ENCODE results near the gene NEDD9.

NEDD9 gene

DNA sequence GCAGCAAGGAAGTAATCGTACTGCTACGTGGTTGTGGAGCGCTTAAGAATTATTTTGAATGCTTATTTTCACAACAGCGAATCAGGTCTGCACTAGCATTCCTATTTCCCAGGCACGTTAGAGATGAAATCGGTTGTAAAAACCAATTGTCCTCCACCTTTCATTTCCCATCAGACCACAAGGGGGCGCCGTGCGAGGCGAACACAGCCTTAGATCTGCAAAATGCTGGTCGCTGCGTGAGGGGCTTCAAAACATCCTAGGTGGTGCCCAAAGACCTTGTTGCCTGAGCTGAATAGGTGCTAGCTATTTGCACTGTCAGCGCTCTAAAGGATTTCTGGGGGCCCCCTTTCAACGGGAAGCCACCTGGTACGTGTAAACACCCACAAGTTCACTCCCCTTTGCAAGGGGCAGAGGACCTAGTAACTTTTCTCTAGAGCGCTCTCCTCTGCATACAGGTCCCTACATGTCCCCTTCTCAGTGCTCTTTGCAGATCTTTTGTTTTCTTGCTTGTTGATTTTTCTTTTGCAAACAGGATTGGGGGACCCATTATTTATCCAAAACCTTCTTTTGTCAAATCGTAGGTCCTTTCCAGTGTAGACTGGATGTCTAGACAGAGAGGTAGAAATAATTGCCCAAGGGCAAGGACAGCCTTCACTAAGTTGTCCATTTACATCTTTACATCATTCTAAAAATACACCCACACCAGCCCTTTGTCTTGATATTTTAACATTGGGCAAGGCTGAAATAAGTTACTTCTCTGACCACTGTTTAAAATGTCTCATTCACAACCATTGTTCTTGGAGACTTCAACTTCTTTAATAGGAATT is 59.8 kb downstream of the NEDD9 start:
- DNase-seq = peak; percentile 67 to 81

DNA sequence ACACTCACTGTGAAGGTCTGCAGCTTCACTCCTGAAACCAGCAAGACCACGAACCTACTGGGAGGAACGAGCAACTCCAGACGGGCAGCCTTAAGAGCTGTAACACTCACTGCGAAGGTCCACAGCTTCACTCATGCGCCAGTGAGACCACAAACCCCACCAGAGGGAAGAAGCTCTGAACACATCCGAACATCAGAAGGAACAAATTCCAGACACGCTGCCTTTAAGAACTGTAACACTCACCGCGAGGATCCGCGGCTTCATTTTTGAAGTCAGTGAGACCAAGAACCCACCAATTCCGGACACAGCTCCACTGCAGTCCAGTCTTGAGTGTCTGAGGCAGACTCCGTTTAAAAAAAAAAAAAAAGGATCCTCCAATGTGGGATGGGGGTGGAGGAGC is 60.5 kb downstream of the NEDD9 start:
- DNase-seq = no peak

DNA sequence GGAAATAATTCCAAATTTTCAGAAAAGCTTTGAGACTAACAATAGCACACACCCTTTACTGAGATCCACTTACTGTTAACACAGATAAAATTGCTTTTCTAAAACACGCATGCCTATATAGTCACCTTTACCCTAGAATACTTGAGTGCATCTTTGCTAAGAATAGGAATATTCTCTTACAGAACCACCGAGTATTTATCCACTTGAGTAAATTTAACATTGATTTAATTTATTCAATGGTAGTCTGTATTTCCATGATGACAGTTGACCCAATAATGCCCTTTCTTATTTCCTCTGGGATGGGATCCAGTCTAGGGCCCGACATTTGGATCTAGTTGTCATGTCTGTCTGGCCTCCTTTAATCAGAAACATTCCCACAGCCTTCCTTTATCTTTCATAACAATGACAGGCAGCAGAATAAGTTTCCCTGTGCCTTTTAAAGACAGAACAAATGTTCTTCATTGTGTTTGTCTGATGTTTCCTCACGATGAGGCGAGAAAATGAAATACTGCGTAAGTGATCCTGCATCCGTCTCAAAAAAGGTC is 64.3 kb downstream of the NEDD9 start:
- DNase-seq = no peak

DNA sequence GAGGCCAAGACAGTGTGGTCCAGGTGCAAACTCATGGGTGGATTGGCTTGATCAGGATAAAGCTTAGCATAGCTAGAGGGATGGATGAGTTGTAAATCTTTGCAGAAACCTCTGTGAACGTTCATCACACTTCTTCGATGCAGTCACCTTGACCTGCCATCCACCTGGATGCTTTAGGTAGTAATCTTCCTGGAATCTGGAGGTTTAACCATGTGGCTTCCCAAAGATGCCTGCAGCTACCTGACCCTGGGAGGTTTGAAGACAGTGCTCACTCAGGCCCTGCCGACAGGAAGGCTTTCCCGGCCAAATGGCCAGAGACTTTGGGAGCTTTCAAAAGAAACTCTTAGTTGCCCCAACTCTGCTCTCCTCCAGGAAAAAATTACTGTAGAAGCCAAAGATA is 65.5 kb downstream of the NEDD9 start:
- no peak for DNase-seq

DNA sequence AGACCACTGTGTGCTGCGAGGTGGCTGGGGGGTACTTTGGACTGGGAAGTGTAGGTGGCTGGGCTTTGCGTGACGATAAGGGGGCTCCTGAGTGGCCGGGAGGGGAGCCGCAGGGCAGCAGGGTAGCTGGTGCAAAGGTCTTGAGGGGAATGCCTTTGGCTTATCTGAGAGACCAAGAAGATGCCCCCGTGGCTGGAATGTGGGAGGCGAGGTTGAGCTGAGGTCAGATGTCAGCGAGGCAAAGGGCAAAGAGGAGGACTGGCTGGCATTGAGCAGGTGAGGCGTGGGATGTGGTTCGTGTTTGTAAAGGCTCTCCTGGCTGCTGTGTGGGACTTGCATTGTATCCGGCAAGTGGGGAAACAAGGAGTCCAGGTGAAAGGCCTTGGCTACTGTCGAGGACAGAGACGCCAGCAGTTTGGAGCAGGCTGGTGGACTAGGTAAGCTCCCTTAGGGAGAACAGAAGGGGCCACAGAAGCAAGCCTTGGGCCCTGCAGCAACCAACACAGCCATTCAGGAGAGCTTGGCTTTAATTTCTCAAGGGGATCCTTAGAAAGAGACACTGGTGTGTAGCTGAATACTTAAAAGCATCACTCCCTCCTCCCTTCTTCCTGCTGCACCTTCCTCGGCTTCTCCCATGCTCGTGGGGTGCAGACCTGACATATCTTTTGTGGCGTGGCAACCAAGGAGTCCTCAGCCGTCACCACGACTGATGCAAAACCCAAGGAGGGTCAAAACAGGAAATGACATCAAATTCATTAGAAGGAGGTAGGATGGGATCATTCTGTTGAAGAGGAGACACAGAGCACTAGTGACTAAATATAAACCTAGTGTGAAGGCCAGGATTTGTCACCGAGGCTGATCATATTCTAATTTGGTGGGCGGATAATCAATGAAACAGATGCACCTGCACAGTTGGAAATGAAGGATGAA is 67.5 kb downstream of the NEDD9 start:
- no peak for DNase-seq

DNA sequence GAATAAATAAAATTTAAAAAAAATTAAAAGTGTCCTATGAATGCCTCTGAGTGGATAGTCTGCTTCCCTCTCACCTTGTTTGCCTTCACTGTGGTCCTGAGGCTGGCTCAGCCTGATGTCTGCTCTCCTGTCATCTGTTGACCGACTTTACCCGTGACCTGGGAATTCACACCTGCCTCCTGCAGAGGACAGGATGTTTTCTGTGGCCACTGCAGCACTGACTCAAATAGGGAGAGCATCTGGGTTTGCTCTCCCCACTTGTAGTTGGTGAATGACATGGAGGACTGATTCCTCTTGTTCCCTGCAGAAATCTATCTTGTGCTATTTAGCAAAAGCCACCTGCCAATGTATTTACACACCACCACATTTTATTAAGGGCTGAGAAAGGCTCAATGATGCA is 68.5 kb downstream of the NEDD9 start:
- no peak for DNase-seq

DNA sequence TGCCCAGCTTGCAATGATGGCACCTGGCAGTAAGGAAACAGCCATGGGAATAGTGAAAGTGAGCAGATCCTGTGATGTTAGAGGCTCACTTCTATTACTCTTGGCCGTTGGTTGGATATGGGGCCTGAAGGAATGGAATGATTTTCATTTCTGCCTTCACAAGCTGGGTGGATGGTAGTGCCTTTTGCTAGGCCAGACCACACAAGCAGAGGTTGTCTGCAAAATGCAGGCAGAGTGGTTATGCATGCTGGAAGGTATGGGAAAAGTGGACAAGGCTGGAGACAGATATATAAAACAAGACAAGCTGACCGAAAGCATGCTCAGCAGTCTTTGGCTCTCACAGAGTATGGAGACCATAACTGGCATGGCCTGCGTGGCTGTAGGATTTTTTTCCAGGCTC is 70.2 kb downstream of the NEDD9 start:
- no peak for DNase-seq

DNA sequence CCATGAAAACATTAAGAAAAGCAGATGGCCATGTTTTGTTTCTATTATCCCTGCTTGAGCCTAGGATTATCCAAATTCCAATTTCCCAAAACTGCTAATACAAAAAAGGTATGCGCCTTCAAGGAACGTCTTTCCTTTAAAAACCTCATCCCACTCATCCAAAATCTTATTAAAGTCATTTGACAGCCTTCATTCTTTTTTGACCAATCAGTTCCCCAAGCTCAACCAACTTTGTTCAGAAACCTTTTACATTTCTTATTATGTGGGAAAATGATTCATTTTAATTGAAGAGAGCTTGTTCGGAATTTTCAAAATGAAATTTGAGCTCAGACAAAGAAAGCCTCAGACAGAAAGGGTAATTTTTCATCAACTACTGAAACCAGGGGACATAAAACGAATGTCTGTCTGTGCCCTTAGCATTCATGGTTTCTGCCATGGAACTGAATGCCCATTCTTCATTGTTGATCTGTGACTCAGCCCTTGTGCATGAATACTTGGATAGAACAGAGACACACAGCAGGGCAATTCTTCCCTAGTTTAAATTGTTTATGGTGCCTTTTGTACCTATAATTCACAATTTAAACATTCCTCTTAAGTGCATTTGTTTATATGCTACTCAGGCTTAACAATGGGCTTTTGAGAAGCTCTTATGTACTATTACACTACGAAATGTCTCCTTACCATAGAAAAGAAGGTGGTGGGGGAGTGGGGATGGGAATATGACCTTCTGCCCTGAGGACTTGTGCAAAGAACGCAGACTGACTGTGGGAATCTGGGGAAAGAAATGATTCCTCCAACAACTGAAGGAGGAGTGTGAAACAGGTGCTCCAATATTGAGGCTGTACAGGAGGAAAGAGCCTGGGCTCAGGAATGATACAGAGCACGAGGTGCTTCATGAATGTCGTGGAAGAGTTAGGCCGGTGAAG is 71.2 kb downstream of the NEDD9 start:
- DNase-seq = no peak

DNA sequence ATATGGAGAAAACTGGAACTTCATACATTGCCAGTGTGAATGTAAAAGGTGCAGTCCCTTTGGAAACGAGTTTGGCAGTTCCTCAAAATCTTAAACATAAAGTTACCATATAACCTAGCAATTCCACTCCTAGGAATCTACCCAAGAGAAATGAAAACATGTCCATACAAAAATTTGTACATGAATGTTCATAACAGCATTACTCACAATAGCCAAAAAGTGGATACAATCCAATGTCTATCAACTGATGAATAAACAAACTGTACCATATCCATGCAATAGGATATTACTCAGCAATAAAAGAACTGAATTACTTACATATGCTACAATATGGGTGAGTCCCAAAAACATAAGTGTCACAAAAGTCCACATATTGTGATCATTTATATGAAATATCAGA is 72.3 kb downstream of the NEDD9 start:
- no peak for DNase-seq

DNA sequence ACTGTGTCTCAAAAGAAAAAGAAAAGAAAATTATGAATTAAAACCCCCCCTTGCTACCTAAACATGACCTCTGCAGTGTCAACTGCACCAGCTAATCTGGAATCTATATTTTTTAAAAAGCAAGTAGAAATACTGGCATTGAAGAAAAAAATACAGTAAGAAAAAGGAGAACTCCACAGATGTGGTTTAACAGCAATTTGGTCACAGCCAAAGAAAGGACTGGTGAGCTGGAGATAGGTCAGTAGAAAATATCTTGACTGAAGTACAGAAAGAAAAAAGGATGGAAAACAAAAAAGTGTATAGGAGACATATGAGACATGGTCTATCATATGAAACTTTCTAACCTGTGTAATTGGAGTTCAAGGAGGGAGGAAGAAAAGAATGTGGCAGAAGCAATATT is 76.9 kb downstream of the NEDD9 start:
- no peak for DNase-seq

DNA sequence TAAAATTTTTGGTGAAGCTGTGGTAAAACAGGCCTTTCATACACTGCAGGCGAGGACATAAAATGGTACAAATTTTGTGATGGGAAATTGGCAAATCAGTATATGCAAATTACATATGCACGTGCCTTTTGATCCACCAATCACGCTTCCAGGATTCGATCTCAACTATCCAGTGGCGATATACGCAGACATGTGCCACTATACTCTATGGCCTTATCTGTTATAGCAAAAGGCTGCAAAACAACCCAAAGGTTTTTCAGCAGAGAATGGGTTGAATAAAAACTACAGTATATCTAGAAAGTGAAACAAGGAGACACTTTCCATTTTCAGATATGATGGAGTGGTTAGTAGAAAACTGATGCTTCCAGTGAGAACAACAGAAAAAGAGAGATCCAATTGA is 79.0 kb downstream of the NEDD9 start:
- DNase-seq = no peak

DNA sequence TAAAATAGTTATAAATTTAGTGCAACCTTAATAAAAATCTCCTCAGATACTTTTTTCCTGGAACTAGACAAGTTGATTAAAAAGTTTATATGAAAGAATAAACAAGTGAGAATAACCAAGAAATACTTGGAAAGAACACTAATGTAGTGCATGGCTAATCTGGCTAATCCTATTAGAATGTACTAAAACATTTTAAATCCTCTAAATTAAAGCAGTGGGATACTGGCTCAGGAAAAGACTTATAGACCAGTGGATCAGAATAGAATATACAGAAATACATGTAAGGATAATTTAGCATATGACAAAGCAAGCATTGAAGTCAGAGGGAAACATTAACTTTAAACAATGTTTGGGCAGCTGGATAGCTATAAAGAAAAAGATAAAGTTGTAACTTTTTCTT is 79.9 kb downstream of the NEDD9 start:
- no peak for DNase-seq

DNA sequence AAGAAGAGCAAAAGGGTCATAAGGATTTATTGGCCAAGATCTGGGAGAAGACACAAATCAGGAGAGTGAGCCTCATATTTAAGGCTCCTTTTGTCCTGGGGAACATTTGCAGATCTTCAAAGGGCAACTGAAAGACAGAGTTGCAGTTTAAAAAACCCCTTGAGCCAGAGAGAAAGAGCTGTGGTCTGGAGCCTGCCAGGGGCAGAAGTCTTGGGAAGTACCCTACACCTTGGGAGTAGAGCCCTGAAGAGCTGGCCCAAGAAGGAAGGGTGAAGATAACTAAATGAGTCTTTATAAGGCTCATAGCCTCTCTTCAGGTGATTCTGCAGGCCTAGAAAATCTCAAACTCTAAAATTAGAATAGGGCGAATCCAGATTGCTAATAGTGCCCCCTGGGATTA is 81.0 kb downstream of the NEDD9 start:
- no peak for DNase-seq

DNA sequence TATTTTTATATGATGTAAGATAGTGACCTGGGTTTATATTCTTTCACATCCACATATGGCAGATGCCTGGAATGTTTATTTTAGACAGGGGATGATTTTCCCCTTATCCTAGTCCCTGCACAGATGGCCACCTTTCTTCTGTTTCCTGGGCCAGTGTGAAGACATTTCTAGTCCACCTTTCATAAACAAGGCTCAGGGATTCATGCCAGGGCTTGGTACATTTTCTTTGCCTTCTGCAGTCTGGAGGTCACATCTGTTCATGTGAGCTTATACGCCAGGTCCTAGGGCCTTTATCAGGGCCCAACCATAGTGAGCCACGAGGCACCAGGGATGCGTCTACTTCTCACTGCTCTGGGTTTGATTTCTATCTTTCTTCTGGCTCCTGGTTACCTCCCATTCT is 82.9 kb downstream of the NEDD9 start:
- no peak for DNase-seq

DNA sequence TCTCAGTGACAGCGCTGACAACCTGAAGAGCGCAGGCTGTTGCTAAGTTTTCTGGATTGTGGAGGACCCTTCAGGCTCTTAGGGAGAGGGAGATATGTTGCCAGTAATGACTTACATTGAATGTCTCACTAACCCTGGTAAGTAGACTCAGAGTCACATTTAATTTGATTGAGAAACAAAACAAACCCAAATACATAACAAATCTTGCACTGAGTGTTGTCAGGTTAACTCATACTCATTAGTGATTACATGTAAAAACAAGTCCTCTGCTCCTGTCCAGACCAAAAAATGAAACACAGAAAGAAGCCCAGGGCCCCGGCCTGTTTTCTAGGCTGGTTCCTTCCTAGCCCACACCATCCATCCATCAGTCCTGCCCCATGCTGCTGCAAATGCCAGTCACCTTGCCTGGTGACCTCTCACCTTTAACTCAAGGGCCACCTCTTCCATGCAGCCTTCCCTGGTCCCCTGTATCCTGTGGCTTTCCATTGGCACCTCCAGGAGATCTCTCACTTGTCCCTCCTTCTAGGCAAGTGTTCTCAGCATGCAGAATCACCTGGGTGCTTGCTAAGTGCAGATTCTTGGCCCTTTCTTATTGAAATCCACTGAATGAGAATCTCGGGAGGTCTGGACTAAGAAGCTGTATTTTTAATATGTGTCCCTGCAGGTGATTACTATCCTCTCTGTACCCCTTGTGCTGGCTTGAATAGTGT is 86.2 kb downstream of the NEDD9 start:
- no peak for DNase-seq

DNA sequence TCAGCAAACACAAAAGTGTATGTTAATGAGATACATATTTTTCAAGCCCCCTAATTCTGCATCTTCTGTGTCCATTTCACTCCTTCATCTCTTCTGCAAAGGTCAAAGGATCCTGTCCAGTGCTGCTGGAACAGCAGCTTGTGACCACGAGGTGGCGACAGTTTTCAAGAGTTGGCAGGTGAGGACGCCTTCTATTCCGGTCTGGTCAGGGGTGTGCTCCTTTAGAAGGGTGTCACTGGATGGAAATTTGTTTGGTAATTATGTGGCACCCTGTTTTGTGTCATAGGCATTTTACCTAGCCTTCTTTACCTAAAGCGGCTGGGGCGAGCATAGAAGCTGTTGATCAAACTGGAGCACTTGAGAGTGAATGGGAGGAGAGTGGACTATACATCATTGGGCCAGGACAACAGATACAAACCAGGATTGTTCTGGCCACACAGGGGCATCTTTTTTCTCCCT is 88.0 kb downstream of the NEDD9 start:
- DNase-seq = peak; percentile 69 to 77

DNA sequence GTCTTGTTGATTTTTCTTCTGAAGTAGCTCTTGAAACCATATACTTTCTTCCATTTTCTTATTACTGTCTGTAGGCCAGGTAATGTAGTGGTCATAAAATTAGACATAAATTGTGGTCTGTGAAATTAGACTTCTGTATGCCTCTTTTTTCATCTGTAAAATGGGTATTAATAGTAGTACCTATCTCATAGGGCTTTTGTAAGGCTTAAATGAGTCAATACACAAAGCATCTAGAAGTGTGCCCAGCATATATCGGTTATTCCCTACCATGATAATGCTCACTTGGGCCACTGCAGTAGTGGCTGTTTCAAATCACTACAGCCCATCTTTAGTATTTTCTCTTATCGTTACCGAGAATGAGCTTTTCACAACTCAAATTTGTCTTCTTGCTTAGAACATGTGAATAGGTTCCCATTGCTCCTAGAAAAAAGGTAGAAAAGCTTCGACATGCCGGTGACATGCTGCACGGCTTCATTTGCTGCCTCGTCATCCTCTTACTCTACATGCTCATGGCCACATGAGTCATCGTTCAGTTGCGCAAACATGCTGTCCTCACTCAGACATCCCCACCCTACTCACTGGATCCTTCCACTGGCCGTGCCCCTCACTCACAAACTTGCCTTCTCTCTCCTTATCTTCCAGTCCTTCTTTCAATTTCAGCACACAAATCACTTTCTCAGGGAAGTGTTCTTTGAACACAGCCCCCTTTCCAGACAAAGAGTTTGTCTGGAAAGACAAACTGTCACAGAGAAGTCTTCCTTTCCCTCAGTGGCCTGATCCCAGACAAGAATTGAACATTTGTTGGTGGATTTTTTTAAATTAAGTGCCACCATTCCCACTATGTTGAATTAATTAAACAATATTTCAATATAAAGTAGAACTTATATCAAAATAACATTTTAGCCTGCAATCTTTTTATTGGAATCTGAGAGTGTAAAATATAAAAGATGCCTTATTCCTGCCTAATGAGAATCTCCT is 88.8 kb downstream of the NEDD9 start:
- DNase-seq = no peak

DNA sequence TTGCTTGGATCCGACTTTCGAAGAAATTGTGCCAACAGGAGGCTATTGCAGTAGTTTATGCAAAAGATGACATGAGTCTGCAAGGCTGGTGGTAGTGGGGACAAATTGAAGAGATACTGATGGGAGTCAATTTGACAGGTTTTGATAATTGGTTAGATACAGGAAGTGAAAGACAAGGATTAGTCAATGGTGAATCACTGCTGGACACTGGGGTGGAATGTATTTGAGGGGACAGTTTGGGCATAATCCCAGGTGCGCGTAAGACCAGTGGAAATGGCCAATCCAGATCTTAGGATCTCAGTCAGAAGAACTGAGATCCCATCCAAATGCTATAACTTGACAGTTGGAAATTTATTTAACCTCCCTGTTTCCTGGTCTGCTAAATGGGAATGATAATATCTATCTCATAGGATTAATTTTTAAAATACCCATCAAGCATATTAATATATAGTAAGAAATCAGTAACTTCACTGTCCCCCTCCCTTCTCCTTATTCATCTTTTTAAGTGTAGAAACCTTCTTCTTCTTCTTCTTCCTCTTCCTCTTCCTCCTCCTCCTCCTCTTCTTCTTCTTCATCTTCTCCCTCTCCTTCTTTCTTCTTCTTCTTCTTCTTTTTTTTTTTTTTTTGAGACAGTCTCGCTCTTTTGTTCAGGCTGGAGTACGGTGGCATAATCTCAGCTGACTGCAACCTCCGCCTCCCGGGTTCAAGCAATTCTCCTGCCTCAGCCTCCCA is 90.0 kb downstream of the NEDD9 start:
- DNase-seq = no peak

DNA sequence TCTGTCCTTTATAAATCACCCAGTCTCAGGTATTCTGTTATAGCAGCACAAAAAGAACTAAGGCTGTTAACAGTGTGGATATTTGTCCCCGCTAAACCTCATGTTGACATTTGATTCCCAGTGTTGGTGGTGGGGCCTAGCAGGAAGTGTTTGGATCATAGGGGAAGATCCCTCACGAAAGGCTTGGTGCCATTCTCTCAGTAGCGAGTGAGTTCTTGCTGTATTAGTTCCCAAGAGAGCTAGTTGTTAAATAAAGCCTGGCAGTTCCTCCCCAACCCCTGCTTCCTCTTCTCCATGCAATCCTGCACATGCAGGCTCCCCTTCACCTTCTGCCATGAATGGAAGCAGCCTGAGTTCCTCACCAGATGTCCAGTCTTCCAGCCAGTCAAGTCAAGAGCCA is 91.2 kb downstream of the NEDD9 start:
- DNase-seq = no peak

DNA sequence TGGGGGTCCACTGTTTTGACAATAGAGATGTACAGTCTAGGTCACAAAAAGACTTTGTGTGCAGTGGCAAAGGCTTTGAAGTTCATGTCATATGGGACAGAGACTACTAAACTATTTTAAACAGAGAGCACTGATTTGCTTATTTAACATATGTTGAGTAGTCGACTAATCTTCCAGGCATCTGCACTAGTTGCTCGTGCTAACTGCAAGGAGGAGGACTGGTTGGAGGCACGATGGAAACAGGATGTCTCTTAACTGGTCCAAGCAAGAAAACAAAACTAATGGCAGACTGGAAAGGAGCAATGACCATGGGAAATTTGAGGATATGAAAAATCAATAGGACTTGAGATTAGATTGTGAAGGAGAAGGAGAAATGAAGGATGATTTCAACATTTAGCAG is 92.4 kb downstream of the NEDD9 start:
- no peak for DNase-seq
